Medulla oblongata (tissue), 1 donor: ENCODE data around the gene FCN1.
A peak's percentile ranks its signal among the peaks of the same experiment; 100 is the strongest.

ENCODE experiments used
- DNase-seq: peaks from one replicate; pipeline ENCODE4 v3.0.0-alpha.2; 2015; ENCODE audit errors: extremely low spot score

Gene FCN1

DNA sequence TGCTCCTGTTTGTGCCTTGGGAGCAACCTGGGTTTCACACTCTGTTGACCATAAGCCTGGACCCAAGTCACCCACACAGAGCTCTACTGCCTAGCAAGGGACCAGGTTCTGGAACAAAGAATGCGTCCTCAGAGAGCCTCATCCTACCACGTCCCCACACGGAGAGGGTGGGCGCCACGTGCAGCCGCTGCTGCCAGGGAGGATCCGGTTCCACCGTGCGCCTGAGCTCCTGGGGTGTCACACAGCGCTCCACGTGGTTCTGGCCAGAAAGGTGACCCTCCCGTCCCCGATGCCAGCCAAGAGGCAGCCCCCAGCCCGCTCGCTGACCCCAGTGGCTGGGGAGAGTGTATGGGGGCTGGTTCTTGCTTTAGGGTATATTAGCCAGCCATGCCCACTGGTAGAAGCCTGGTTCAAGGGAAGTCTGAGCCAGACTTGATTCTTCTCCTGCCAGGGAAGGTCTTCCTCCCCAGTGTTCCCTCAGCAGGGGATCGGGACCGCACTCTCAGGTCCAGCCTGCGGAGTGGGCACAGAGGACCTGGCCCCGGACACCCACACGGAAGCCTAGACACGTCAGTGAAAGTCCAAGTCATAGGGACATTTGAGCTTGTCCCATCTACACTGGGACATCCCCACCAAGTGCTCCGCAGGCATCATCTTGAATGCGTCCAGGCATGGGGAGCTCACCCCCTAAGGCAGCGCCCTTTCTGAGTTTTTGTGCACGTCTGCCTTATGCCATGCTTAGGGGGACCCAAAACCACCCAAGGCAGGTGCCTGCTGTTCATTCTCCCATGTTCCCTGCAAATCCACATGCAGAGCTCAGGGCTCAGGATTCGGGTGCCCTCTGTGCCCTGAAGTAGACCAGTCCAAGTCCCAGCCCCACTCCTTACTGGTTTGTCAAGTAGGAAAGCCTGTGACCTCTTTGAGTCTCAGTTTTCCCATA is 2.4 kb downstream of the FCN1 start:
- DNase-seq, result no peak

DNA sequence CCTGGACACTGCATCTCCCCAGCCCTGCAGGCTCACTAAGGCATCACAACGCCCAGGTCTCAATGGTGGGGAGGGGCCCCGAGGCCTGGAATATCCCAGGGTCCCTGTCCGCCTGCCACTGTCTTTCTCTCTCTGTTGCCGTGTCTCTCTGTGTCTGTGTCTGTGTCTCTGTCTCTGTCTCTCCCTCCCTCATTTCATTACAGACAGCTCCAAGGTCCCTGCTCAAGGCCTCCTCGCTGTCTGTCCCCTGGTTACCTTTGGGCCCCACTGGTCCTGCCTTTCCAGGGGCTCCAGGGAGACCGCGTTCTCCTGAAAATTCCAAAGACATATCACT is 3.2 kb downstream of the FCN1 start:
- no peak for DNase-seq

DNA sequence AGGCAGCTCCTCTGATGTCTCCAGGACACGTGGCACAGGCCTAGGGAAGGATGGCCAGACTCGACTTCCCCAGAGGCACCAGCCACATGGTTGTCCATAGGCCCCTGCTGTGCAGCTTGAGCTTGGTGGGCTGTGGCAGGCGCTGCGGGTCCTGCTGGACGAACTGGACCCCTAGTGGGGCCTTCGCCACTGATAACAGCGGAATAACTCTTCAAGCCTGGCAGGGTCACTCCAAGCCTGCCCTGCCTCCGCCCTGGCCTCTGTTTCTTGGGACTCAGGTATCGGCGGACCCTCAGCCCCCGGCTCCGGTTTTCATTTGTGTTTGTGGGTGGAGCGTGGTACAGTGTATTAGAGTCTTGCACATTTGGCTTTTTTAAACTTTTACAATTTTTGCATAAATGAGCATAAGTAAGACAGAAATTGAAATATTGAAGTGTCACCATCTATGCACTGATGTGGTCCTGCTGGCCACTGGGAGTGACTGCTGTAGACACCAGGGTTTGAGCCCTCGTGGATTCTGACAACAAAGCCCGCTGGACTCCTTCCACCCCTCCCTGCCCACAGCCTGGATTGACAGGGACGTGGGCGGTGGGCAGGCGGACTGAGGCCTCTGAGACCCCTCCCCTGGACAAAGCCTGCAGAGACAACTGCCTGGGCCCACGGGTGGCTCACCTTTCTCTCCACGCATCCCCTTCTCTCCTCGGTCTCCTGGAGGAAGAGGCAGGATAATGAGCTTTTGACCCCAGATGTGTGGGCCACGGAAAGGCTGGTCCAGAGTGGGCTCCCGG is 3.8 kb downstream of the FCN1 start:
- no peak for DNase-seq

DNA sequence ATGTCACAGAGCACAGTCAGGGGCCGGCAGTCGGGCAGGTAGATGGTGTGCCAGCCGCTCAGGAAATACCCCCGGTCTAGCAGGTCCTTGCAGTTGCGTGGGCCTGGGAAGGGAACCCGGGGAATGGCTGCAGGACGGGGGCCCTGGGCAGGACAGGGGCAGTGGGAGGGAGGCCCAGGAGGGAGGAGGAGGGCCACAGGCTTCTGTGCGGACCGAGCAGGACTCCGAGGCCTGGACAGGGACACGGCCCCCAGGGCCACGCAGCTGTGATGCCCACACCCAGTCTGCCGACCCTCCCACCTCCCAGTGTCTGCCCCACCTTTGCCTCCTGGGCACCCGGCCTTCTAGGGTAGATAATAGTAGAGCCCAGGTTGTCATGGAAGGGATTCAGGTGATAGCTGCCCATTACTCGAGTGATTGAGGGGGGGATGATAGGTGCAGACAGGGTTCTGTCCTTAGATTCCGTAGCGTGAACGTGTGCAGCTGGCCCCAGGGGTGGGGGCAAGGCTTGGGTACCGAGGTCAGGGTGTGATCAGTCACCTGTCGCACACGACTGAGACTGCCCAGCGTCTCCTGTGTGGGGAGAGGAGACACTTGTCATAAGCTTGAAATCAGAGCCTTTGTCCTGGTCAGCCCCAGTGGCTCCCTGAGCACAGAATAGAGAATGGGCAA is 4.5 kb downstream of the FCN1 start:
- no peak for DNase-seq

DNA sequence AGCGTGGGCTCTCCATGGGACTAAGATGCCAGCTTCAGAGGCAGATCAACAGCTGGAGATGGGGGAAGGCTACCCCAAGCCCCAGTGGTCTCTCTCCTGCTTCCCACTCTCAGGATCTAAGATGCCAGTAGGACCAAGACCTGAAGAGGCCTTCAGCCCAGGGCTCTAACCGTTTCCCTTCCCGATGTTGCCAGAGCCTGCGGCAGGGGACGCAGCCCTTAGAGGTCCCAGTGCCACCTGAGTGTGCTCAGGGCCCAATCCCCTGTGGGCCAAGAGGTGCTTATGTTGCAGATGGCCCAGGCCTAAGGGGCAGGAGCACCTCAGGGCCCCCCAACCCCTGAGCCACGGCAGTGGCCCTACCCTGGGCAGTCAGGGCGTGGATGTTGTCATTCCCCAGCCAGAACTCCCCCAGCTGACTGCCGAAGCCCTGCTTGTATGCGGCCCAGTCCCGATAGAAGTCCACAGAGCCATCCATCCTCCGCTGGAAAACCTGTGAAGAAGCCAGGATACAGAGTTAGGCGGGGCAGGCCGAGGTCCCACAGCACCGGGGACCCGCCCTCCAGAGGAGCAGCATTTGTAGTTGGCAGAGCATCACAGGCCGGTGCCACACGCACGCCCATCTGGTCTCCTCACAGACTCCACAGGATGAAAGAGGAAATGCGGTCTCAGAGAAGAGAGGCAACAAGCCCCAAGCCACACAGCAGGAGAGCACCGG is 5.4 kb downstream of the FCN1 start:
- DNase-seq, result no peak

DNA sequence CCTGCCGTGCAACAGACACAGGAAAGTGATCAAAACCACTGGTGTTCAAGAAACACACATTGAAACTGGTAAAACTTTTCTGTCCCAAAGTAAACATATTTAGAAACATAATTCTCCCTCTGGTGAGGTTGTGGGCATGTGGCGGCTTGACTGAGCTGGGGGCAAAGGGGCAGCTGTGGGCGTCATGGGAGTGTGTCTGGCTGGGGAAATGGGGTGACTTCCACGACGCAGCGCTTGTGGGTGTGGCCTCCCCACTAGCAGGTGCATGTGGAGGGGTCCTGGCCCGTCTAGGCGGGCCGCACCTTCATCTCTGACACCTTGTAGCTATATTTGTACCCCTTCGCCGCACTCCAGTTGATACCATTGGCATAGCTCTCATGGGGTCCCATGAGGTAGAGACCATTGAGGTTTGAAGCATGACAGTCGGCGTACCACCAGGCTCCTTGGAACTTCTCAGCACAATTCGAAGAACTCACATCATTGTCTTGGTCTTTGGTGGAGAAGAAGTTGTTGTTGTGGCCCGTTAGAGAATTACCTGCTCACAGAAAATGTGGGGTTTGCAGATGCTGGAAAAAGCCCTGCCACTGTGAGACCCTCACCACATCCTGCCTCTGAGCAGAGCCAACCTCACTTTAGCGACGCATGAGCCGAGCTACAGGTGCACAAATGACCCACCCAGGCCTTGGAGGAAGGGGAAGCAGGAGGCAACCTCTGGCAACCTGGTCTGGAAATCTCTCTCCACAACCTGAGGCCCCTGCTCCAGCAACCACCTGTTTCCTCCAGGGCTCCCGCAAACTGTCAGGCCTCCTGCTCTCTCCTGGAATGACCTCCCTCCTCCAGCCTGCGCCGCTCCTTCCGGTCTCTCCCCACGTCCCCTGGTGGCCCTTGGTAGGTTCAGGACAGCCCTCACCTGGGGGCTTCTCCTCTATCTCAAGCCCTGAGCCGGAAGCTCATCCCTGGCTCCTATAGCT is 7.9 kb downstream of the FCN1 start:
- no peak for DNase-seq

DNA sequence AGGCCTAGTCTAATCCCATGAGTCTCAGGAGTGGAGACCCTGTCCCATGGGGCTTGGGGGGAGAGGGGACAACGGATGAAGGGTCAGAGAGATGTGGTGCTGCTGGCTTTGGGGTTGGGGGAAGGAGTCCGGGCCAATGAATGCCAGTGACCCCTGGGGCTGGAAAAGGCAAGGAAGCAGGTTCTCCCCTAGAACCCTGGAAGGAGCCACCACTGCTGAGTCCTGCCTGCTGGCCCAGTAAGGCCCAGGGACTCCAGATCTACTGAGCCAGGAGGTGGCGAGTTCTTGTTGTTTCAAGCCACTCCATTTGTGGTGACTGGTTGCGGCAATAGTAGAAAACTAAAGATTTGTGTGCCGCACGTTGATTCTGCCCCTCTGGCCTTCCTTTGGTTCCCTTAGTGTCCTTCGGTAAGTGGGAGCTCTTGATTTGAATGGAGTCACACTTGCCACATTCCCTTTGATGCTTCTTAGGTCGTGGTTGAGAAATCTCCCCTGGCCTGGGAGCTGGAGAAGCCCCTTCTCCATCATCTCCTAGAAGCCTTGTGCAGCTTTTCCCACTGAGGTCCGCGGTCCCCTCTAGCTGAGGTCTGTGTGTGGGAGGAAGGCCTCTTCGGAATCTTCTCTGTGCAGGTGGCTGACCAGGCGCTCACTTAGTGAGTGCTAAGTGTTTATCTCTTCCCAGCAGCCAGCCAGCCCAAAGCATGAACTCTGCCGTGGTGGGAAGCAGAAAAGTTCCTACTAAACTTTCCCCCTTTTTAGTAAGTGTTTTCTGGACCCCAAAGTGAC is 9.0 kb downstream of the FCN1 start:
- DNase-seq, result no peak

DNA sequence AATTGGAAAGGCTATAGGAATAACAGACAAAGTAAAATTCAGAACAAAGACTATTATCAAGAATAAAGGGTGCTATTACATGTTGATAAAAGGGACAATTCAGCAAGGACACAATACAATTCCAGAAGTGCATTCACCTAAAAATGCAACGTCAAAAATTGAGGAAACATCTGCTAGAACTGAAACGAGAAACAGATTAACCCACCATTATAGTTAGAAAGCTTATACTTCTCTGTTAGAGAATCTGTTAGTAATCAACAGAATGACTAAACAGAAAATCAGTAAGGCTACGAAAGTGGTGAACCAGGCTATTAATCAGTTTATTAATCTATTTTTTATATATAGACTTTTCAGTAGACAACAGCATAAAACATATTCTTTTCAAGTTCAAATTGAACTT is 14.8 kb downstream of the FCN1 start:
- no peak for DNase-seq

DNA sequence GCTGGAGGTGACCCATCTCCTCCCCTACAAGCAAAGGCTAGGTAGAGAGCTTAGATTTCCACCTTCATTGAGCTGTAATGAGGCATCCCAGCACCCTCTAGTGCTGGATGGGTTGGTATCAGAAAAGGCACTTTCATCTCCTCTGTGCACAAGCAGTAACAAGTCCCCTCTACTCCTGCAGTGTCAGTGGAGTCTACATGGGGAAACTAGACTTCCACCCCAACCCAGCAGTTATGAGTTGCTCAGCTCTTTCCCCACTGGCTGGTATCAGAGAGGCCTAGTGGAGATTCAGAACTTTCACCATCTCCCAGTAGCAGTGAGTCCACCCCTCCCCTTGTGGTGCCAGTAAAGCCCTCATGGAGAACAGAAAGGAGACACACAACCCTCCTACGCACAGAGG is 17.9 kb downstream of the FCN1 start:
- DNase-seq, result no peak

DNA sequence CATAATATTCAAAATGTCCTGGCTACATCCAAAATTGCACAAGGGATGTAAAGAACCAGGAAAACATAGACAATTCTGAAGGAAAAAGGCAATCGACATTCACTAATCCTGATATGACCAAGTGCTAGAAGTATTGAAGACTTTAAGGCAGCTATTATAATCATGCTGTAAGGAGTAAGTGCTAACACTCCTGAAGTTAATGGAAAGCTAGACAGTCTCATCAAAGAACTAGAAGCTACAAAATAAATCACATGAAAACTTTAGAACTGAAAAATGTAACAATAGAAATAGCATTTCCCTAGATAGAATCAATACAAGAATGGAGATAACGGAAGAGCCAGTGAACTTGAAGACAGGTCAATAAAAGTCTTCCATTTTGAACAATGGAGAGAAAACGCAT is 18.5 kb downstream of the FCN1 start:
- no peak for DNase-seq

DNA sequence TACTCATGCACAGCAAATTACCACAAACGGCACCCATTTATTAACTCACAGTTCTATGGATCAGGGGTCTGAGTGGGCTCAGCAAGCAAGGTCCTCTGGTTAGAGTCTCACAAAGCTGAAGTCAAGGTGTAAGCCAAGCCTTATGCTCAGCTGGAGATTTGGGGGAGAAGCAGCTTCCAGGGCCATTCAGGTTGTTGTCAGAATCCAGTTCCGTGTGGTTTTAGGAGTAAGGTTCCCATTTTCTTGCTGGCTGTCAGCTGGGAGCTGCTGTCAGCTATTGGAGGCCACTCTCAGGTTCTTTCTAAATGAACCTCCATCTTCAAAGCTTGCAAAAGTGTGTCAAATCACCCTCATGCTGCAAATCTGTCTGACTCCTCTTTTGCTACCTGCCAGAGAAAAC is 19.4 kb downstream of the FCN1 start:
- DNase-seq, result no peak

DNA sequence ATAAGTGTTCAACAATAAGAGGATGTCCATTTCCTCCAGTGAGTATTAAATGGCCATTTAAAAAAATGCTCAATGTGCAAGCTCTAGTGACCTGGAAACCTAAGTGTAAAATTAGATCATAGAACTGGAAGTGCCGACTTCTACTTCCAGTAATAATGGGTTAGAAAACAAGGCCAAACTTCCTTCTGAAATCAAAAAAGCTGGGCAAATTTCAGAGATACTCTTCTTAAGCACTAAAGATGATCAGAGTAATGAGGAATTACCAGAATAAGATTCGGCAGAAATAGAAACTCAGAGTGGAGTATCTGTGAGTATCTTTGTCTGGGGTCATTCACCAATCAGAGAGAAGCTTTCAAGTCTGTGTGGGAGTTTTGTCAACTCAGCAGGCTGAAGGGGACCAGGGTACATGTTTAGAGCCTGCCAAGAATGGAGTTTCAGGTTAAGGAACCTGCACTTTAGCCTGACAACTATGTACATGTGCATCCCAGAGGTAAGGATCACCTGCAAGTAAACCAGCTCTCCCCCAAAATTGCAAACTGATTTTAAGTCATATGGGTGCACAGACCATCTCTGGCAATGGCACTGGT is 20.0 kb downstream of the FCN1 start:
- no peak for DNase-seq

DNA sequence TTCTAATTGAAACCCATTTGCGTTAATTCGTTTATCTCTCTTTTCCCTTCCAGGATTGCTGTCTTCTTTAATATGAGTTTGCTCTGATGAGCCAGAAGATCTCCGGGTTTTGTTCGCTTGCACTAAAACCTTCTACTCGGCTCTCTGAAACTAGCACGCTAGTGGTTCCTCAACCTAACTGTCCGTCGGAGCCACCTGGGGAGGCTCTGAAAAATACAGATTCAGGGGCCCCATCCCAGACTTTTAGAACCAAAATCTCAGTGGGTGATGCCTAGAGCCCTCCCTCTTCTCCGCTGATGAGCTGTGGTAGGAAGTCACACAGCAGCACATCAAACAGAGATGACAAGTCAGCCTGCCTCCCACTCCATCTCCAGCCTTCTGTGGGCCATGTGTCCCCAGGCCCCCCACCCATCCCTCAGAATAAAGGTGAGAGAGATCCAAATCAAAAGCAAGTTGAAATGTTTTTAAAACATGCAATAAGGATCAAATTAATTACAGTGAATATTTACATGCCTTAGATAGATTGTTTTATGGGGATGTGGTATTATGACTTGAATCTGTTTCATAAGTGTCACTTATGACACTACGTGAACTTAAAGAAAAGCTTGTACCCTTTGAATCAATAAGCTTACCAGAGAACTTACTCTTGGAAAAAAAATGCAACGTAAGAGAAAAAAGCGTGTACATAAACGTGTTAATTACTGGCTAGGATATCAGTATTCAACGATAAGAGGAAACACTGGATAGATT is 20.7 kb downstream of the FCN1 start:
- no peak for DNase-seq

DNA sequence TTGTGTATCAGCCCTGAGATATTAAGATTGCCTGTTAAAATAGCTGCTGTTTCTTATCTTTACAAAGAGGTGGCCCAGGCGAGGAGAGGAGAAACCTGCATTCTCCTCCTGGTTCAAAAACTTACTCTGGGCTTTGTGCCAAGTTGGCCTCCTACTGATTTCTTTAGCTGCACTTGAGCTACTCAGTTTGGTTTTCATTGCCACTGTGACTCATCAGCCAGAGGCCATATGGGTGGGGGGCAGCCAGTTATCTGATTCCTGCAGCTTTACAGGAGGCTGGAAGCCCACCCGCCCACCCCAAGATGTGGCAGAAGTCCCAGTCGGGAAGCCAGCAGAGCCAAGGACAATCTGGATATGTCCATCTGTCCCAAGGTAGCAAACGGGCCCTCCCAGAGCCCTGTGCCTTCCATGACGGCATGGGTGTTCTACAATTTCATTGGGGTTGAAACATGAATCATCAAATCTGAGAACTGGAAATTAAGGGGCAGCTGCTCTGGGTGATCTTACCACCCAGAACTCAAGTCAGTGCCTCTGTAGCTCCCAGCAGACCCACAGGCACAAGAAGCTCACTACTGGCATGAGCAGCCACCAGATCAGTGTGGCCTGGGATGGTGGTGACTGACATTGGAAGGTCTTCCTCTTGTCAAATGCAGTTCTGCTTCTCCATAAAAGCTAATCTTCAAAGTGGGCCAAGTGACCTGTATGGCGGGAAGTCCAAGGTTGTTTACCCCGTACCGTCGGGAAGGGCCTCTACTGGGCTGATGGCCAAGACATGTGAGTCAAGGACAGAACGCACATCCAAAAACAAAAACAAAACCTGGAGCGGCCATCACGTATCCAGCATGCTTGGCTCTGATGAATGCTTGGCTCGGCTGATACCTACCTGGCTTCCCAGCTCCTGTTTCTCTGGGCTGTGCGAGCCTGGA is 21.5 kb downstream of the FCN1 start:
- DNase-seq, result no peak

DNA sequence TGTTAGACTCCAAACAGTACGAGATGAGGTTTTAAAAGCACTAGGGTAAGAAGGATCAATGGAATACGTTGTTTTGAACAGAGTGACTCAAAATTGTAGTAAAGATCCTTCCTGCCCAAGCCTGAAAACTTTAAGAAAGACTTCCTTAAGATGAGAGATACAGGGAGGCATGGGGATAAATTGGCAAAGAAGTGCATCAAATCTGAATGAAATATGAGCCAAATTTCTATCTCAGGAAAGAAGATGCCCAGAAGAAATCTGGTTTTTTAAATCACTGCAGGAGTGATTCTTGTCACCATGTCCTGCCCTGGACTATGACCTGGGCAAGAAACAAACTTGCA is 22.2 kb downstream of the FCN1 start:
- no peak for DNase-seq

DNA sequence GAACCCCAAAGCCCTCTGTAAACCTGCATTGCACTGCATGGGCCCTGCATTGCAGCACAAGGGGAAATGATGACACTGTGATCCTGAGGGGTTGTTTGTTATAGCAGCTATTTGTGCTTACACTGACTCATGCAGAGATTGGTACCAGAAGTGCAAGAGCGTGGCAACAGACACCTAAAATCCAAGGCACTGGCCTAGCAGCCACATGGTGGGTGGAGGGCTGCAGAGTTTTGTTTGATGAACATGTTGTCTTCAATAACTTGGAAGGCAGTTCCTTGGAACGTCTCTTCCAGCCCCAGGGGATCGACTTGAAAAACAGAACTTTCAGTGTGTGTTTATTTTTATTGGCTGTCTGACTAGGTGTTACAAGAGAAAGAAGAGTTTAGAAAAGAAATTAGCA is 22.6 kb downstream of the FCN1 start:
- DNase-seq, result peak; percentile 3

DNA sequence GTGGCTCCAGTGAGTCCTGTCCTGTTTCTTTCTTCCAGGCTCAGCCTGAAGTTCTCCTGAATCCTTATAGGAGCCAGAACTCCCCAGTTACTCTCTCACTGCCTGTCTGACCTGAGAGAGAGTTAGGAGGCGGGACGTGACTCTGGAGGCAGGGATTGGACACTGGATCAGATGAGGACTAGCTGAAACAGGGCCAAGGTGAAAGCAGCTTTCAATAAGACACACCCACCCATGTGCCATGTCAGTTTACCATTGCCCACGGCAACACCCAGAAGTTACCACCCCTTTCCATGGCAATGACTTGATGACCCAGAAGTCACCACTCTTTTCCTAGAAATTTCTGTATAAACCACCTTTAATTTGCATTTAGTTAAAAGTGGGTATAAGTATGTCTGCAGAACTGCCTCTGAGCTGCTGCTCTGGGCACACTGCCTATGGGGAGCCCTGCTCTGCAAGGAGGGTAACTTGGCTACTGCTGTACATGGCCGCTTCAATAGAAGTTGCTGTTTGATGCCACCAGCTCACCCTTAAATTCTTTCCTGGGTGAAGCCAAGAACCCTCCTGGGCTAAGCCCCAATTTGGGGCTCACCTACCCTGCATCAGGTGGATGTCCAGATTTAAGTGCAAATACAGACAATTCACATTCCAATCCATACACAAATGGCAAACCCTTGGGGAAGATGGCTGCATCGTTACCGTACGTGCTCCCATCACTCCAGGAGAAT is 23.4 kb downstream of the FCN1 start:
- no peak for DNase-seq
